DMS114 treated with DMSO at 0.1 percent for 48 hours (cell line): ENCODE results near the gene ARAF.

Experiments used
- DNase-seq: peaks from one replicate; lab custom pipeline; 2025; ENCODE audit not compliant: unreplicated experiment; lab: John Stamatoyannopoulos, UW

The ARAF gene

DNA sequence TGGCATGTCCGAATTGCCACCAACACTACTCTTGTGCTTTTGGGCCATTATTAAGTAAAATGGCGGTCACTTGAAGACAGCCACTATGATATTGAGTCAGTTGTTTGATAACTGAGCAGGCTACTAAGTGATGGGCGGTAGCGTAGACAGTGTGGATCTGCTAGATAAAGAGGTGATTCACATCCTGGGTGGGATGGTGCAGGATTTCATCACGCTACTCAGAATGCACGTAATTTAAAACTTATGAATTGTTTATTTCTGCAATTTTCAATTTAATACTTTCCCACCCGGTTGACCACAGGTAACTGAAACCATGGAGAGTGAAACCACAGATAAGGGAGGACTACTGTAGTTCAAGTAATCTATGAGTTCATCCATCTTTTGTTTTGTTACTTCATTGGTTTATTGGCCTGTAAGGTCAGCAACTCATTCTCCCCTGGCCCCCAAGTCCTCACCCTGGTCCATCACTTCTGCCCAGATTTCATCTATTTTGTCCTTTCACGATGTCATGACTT lies 2.9 kb downstream of the ARAF start:
- no peak for DNase-seq

DNA sequence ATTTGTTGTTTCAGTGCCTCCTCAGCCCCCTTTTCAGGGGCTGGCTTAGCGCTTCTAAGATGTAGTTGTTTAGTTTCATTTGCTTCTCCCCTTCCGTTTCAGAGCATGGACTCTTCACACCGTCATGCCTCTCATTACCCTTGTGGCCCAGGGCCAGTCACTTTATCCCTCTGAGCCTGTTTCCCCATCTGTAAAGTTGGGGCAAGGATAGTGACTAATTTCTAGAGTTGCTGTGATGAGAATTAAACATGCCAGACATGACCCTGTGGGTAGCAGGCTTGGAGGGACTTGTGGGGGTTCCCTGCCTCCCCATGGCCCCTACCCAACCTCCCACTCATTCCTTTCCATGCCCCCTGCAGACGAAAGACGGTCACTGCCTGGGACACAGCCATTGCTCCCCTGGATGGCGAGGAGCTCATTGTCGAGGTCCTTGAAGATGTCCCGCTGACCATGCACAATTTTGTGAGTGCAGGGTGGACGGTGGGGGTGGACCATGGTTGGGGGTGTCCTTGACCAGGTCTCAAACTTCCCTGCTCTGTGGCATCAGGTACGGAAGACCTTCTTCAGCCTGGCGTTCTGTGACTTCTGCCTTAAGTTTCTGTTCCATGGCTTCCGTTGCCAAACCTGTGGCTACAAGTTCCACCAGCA lies 3.6 kb downstream of the ARAF start:
- no peak for DNase-seq

DNA sequence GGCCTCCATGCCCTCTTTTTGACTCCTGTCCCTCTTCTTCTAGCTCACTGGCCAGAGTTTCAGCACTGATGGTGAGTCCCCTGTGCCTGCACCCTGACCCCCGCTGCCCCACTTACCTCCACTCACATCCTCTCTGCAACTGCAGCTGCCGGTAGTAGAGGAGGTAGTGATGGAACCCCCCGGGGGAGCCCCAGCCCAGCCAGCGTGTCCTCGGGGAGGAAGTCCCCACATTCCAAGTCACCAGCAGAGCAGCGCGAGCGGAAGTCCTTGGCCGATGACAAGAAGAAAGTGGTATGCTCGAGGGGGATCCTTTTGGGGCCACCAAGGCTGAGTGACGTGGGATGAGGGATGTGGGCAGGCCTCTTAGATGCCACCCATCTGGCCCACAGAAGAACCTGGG lies 5.8 kb downstream of the ARAF start:
- DNase-seq = no peak

DNA sequence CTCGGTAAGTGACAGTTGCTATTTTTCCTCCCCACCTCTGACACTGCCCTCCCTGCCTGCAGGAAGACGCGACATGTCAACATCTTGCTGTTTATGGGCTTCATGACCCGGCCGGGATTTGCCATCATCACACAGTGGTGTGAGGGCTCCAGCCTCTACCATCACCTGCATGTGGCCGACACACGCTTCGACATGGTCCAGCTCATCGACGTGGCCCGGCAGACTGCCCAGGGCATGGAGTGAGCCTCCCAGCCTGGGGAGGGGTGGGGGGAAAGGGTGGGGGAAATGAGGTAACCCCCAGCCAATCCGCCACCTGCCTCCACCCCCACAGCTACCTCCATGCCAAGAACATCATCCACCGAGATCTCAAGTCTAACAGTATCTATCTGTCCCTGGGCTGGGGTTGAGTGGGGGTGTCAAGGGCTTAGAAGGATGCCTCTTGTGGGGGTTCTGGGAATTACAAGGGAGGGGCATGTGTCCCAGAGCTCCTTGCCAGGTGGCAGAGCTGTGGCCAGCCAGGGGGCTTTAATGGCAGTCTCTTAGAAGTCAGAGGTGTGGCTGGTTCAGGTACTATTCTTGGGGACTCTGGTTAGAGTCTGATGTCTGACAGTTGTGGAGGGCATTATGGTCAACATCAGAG lies 7.8 kb downstream of the ARAF start:
- no peak for DNase-seq

DNA sequence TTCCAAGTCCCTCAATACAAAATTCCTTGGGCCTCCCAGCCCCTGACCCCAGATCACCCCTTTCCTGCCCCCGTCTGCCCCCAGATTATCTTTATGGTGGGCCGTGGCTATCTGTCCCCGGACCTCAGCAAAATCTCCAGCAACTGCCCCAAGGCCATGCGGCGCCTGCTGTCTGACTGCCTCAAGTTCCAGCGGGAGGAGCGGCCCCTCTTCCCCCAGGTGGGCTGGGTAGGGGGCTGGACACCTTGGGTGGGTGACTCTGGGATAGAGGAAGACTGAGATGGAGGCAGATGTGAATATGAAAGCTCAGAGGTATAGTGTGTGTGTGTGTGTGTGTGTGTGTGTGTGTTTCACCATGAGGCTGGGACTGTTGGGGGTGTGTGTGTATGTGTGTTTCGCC lies 9.8 kb downstream of the ARAF start:
- no peak for DNase-seq

DNA sequence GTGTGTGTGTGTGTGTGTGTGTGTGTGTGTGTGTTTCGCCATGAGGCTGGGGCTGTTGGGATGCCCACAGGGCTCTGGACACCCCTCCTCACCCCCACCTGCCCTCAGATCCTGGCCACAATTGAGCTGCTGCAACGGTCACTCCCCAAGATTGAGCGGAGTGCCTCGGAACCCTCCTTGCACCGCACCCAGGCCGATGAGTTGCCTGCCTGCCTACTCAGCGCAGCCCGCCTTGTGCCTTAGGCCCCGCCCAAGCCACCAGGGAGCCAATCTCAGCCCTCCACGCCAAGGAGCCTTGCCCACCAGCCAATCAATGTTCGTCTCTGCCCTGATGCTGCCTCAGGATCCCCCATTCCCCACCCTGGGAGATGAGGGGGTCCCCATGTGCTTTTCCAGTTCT lies 10.2 kb downstream of the ARAF start:
- no peak for DNase-seq

DNA sequence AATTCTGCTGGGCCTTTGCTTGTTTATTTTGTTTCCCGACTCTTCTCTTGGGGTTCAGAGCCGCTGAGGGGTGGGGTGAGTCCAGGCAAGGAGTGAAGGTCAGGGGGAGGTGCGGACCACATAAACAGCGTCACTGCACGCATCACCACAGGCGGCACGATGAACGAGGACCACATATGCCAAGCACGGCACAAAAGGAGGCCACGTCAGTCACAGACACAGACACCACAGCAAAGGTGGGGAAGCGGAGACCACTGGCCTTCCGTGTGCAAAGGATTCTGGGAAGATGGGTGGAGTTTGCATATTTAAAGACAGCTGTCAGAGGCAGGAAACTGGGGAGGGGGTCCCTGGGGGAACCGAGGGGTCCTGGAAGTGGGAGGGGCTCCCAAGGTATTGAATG lies 10.9 kb downstream of the ARAF start:
- no peak for DNase-seq

DNA sequence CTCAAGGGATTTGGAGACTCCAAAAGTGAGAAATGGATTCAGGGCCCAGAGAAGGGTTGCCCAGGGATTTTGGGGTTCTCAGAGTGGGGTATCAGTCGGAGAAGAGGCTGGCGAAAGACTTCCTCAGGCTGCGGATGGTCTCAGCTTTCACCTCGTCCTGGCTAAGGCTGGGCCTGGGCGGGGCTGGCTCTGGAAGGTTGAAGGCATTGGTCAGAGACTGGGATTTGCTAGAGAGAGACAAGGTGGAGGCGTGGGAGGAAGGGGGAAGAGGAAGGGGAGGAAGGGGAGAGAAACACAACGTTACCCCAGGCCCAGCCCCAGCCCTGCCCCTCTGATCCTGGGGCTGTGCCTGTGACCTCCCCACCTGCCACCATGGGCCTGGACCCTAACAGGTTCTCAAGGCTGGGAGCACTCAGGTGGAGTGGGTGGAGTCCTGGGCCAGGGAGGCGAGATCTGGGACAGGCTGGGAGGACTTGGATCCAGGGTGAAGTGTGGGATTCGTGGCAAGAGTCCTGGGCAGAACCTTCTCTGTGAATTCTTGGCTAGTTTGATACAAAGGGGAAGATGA lies 11.9 kb downstream of the ARAF start:
- no peak for DNase-seq

DNA sequence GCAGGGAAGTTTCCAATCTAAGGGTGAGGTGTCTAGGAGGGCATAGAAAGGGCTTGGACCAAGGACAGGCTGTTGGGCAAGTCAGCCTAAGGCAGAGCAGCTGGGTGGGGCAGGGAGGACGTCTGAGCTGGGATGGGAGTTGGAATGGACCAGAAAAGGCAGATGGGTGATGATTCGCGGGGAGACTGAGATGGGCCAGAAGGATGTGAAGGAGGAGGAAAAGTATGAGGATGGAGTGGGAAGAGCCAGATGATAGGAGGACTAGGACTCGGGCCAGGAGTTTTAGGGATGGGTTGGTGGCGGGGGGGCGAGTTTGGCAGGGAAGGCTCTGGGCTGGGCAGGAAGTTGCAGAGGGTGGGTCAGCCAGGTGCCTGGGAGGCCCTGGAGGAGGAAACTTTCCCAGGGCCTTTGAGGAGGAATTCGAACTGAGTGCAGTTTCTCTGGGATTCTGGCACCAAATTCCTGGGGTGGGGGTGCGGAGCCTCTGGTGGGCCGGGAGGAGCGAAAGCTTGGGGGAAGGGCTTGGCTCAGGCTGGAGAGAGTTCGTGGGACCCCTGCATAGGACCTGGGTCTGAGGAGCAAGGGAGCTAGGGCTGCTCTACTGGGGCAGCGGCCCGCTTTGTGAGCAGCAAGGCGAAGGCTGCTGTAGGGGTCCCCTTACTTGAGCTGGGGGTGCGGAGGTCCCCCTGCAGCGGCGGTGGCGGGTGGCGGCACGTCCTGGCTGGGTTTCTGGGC lies 12.5 kb downstream of the ARAF start:
- DNase-seq = no peak

DNA sequence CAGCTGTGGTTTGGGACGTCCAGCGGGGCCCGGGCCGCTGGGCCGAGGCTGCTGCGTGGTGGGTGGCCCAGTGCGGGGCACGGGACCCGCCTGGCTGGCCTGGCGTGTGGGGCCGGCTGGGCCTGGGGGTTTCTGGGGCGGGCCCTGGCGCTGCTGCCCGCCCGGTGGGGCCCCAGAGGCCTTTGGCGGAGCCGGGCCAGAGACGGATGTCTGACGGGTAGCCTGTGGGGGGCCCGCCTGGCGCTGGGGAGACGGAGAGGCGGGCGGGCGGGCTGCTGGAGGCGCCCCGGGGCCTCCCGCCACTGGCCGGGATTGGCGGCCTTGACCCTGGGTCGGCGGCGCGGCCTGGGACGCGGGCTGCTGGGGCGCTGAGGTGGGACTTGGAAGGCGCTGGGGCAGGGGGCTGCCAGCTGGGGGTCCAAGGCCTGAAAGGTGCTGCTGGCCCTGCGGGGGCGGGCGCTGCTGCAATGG lies 13.1 kb downstream of the ARAF start:
- no peak for DNase-seq

DNA sequence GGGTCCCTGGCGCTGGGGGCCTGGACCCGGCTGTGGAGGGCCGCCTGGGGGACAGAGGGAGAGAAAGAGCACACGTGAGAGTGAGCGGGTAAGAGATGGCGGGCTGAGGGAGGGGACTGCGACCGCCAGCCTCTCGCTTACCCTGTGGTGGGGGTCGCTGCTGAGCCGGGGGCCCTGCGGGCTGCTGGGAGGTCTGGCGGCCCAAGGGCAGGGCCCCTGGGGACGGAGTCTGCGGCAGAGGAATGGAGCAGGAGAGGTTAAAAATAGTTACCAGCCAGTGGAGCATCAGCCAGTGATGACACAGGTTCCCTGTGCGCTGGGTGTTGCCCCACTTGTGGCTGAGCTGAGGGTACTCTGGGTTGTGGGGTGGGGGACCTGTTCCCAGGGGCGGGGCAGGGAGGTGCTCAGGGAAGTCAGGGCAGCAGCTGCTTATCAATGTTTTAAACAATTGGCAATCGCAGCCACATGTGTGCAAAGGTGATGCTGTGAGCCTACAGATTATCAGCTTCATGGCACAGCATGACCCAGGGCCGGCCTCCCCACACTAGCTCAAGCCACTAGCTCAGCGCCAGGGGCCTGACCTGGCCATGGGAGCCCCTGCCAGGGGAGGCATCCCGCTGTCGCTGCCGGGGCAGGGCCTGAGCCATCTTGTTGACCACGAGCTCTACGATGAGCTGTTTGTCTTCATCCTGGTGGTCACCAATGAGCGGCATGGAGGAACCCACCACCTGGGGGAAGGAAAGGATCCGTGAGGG lies 13.7 kb downstream of the ARAF start:
- no peak for DNase-seq

DNA sequence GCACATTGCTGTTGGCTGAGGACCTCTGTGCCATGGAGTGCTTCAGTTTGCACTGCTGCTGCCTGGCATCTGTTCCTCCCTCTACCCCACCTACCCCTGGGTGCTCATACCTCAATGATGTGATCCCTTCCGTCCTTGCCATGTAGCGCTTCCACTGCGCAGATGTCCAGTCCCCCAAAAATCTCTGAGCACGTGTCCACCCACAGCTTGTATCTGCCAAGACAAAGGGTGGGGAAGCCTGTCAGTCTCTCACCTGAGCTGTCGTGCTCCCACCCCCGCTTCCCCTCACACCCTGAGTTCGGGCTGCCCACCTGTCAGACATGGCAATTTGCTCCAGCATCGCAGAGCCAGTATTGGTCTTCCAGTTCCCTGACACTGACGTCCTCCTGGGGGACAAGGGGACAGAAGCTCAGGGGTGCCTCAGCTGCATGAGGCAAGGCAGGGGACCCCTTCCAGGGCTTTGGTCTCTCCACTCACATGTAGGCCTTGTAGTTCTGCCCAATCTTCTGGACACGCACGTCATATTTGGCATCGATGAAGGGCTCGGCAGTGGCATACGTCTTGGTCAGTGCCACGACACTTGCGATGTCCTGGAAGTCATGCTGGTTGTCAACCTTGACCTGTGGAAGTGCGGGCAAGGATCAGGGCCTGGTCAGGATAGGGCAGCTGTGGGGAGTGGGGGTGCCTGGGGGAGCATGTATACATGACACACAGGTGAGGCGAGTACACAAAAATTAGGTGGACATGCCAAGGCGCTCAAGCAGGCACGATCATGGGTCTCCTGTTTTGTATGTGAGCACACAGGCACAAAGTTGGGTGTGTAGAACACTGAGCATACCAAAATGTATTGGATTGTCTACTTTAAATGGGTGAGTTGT lies 15.3 kb downstream of the ARAF start:
- no peak for DNase-seq

DNA sequence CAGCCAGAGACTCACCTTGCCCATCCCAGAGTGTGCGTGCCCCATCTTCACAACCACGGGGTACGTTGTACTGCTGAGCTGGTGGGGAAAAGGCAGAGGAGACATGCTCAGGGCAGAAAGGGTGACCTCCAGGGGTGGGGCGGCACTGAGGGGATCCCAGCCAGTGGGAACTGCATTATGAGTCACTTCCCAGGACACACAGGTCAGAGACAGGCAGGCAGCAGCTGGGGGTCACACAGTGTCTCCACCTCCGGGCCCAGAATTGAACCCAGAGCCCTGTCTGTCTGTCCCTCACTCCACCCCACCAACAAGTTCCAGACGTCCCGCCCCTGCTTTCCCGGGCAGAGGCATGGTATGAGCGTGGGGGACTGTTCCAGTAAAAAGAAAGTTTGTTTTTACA lies 16.4 kb downstream of the ARAF start:
- DNase-seq = no peak

DNA sequence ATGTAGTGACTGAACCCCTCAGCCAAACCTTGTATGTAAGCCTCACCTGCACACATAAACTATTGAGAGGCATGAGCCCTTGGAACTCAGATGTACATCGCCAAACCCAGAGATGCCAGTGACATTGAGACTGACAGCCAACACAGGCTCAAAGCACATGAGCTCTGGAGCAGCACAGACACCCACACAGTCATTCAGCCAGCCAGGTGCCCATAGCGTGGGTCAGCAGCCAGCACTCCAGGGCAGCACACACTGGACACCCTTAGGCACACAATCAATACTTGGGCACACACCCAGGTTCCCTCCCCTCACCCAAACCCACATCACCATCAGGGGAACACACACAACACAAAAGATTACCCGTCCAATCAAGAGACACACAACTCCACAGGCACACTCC lies 16.9 kb downstream of the ARAF start:
- no peak for DNase-seq

DNA sequence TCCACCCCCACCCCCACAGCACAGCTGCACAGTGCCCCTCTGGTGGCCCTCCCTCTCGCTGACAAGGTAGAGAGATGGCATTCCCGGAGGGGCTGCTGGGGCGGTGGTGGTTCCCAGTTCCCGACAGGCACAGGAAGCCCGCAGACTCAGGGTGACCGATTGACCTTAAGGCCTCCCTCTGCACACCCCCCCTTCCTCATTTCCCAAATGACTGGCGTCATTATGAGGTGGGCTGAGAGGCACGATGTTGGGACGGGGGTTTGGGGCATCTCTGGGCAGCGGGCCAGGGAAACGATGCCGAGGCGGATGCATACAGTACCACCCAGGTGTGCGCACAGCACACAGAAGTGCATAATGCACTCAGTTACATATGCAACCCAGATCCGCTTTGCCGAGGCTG lies 17.7 kb downstream of the ARAF start:
- no peak for DNase-seq

DNA sequence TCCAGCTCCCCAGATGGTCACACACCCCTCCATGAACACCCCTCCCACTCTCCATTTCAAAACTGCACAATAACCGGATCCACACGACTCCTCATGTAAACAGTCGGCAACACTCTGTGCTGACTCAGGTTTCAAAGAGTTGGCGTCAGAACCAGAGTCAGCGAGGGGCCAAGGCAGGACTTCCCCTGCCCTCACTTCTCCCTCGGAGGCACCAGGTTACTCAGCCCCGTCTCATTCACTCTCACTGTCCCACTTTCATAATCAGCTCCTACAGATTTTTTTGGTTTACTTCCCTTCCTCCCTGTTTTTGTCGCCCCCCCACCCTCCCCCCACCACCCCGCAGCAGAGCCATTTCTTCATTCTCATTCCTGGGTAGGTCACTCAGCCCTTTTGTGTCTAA lies 18.5 kb downstream of the ARAF start:
- no peak for DNase-seq

DNA sequence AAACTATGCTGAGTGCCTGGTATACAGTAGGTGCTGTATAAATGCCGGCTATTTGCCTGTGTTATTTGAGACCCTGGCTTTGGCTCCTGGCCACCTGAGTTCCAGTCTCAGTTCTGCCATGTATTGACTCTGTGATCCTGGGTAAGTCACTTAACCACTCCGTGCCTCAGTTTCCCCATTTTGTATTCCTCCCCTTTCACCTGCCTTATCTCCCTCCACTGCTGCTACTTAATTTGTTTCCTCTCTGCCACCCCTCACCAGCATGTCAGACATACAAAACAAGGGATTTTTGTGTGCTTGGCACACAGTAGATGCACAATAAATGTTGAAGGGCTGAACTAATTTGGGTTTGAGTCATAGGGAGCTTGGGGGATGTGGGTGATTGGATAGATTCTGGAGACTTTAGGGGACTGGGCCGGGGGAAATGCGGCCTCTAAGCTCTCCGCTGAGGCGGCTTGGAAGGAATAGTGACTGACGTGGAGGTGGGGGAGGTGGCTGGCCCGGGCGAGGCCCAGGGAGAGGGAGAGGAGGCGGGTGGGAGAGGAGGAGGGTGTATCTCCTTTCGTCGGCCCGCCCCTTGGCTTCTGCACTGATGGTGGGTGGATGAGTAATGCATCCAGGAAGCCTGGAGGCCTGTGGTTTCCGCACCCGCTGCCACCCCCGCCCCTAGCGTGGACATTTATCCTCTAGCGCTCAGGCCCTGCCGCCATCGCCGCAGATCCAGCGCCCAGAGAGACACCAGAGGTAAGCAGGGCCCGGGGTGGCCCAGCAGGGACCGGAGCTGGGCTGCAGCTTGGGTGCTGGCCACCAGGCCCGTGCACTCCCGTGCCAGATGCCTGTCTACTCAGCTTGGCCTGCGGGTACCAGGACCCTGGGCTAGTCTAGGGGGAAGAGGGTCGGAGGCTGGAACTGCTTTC lies 21.0 kb downstream of the ARAF start, which contains the start of gene TIMP1:
Gene TIMP1 (plus strand): TSS at position 706 of the 917 bp plus-strand sequence. CDS start 980 bp downstream, outside the sequence.
- DNase-seq = no peak

DNA sequence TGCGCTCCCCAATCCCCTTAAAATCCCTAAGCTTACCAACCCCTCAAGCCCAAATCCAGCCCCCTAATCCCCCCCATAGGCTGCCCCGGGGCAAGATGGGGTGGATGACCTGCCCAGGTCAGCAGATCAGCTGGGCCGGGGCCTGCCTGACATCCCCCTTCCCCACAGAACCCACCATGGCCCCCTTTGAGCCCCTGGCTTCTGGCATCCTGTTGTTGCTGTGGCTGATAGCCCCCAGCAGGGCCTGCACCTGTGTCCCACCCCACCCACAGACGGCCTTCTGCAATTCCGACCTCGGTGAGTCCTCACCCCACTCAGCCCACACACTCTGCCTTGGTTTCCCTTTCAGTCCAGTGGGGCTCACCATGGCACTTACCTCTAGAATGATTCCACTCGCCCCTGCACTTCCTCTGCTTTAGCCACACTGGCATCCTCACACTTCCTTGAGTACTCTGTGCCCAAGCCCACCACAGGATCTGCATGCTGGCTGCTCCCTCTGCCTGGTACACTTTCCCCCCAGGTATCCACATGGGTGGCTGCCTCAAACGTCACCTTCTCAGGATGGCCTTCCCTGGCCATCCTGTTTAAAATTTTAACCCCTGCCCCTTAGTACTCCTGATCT lies 22.3 kb downstream of the ARAF start:
- no peak for DNase-seq
